HepG2 (cell line): ENCODE results near the gene DNTTIP2. TPM values are rescaled to one million over a fixed set of nuclear protein-coding genes. Genes with fewer than 3 reads are reported as not detected.
A peak's percentile ranks its signal among the peaks of the same experiment; 100 is the strongest.

Experiments used
- FOXA3 ChIP-seq: IDR thresholded peaks from 2 replicates; pipeline ENCODE4 v1.6.1; 2016; ENCODE audit warnings: missing genetic modification reagents, missing compliant biosample characterization
- KDM6A ChIP-seq: IDR thresholded peaks from 2 replicates; pipeline ENCODE4 v1.6.1; 2016; ENCODE audit warnings: low read depth
- NCOA1 ChIP-seq: sonication (generic); formaldehyde crosslinking; IDR thresholded peaks from 2 replicates; pipeline ENCODE4 v1.9.0; 2021; ENCODE audit warnings: missing genetic modification reagents
- NONO ChIP-seq, 2 experiments: fragments of 450-650 bp in 1 of 2; sonication (generic) in 1 of 2; formaldehyde crosslinking in 1 of 2; IDR thresholded peaks in 1 of 2; conservative IDR thresholded peaks in 1 of 2; 2 replicates each; pipeline versions ENCODE4 v1.6.1 to v1.8.0; 2017 to 2022; ENCODE audit warnings: mild to moderate bottlenecking in 1 of 2, missing genetic modification reagents in 1 of 2, moderate library complexity in 1 of 2
- NR3C1 ChIP-seq: sonication (generic); formaldehyde crosslinking; IDR thresholded peaks from 2 replicates; pipeline ENCODE4 v1.4.0; 2020; ENCODE audit warnings: missing genetic modification reagents
- REPIN1 ChIP-seq: sonication (generic); formaldehyde crosslinking; IDR thresholded peaks from 2 replicates; pipeline ENCODE4 v1.8.0; 2022; ENCODE audit warnings: missing genetic modification reagents, low read depth, mild to moderate bottlenecking, borderline replicate concordance
- SP4 ChIP-seq: sonication (generic); formaldehyde crosslinking; IDR thresholded peaks from 2 replicates; pipeline ENCODE4 v1.8.1; 2023; ENCODE audit warnings: mild to moderate bottlenecking, missing genetic modification reagents
- ZMYM2 ChIP-seq: sonication (generic); formaldehyde crosslinking; IDR thresholded peaks from 2 replicates; pipeline ENCODE4 v1.8.0; 2022; ENCODE audit warnings: mild to moderate bottlenecking, missing genetic modification reagents
- ZNF678 ChIP-seq: sonication (generic); formaldehyde crosslinking; IDR thresholded peaks from 2 replicates; pipeline ENCODE4 v1.4.0; 2020; ENCODE audit warnings: mild to moderate bottlenecking, missing genetic modification reagents
- ZNF7 ChIP-seq: IDR thresholded peaks from 2 replicates; pipeline ENCODE4 v1.6.1; 2016; ENCODE audit warnings: missing biosample characterization, missing genetic modification reagents
- ZNF781 ChIP-seq: sonication (generic); formaldehyde crosslinking; IDR thresholded peaks from 2 replicates; pipeline ENCODE4 v1.5.1; 2020; ENCODE audit warnings: borderline replicate concordance, mild to moderate bottlenecking, missing genetic modification reagents; ENCODE audit errors: not compliant biosample characterization
- polyA plus RNA-seq, 8 experiments: library from polyadenylated mRNA; depleted of rRNA in 3 of 8; stranded (reverse) in 7 of 8; unstranded in 1 of 8; fragments of >200 nt; fragmentation: Illumina TruSeq in 4 of 8; extraction: Trizol in 4 of 8; gene quantifications; 2 replicates each; pipeline versions ENCODE4 v1.2.1 to v1.2.3, GENCODE V29; 2011 to 2016; ENCODE audit warnings: low read depth in 4 of 8, missing spikeins in 1 of 8, mixed read lengths in 1 of 8; ENCODE audit not compliant: insufficient read depth in 1 of 8
- total RNA-seq, 5 experiments: library from RNA; depleted of rRNA; stranded (reverse); fragments of >200 nt; fragmentation: Illumina TruSeq; extraction: Trizol; gene quantifications; 2 replicates each; pipeline ENCODE4 v1.2.3, GENCODE V29; 2016; ENCODE audit warnings: low read depth in 1 of 5
- TF ChIP-seq, protein P1 (sequence below): sonication (generic); IDR thresholded peaks from 2 replicates; pipeline ENCODE4 v1.6.1; 2016; ENCODE audit warnings: low read depth, borderline replicate concordance

The DNTTIP2 gene
- total and polyA plus RNA-seq, 2 of the 13 experiments (the other 11 are each of a cell fraction or from before 2014, with no cell fraction given): 11.4 to 63.3 TPM

GRCh38 chr1:93846992-93847810 lies 31.8 kb downstream of the DNTTIP2 start (continued):
- TF ChIP-seq FOXA3 (CRISPR knock-in tag): no peak; the same call in 1 of the 2 replicates
- TF ChIP-seq ZNF781 (CRISPR knock-in tag): no peak
- TF ChIP-seq NCOA1: no peak
- no peak for TF ChIP-seq KDM6A (CRISPR knock-in tag)
- no peak for TF ChIP-seq ZNF7 (CRISPR knock-in tag)
- TF ChIP-seq SP4: no peak; the same call in 1 of the 2 replicates
- TF ChIP-seq ZNF678 (CRISPR knock-in tag): no peak
- no peak for TF ChIP-seq NR3C1 (CRISPR knock-in tag)
- TF ChIP-seq, protein P1, sequence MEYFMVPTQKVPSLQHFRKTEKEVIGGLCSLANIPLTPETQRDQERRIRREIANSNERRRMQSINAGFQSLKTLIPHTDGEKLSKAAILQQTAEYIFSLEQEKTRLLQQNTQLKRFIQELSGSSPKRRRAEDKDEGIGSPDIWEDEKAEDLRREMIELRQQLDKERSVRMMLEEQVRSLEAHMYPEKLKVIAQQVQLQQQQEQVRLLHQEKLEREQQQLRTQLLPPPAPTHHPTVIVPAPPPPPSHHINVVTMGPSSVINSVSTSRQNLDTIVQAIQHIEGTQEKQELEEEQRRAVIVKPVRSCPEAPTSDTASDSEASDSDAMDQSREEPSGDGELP: peak; percentile 79; the same call in 1 of the 2 replicates
- TF ChIP-seq NONO (IDR thresholded peaks at IDR 0.05): no peak
- TF ChIP-seq NONO (CRISPR knock-in tag; conservative IDR thresholded peaks at IDR 0.05): peak; percentile 42
- peak; percentile 87 for TF ChIP-seq REPIN1
- TF ChIP-seq ZMYM2: 0 out of 2 replicates have a peak, but pooled peaks have one; percentile 18
